Measurements from ENCODE around the gene RCN2. TPM values are rescaled to one million over a fixed set of nuclear protein-coding genes. Genes with fewer than 3 reads are reported as not detected.

RCN2 gene
- total RNA-seq, 1 donor from 2014 or later = 111 TPM

GRCh38 chr15:76986743-76987142 is 55.2 kb downstream of the RCN2 start:
- Mint-ChIP-seq H3K9me3 (no peaks in the 10 kb centered on the region), H3K36me3 (no peaks in the 10 kb centered on the region), H3K4me1 (peaks cover 6% of the 10 kb centered on the region), H3K27me3 (ENCODE audit: low read depth) (peaks cover 2% of the 10 kb centered on the region), H3K27ac (no peak overlapping the region), H3K4me3 (no peak overlapping the region)
- DNase-seq (ENCODE audit: low spot score in 2 of 2, unreplicated experiment in 2 of 2) = no peak
- no peak for TF ChIP-seq CTCF (IDR thresholded peaks at IDR 0.05; ENCODE audit: unreplicated experiment)

GRCh38 chr15:76987276-76987675 is 55.7 kb downstream of the RCN2 start:
- Mint-ChIP-seq H3K27me3 (ENCODE audit: low read depth) (peaks cover 2% of the 10 kb centered on the region), H3K27ac (no peak overlapping the region), H3K4me1 (peaks cover 6% of the 10 kb centered on the region), H3K9me3 (no peaks in the 10 kb centered on the region), H3K36me3 (no peaks in the 10 kb centered on the region), H3K4me3 (no peak overlapping the region)
- TF ChIP-seq CTCF (IDR thresholded peaks at IDR 0.05; ENCODE audit: unreplicated experiment) = no peak
- no peak for DNase-seq (ENCODE audit: low spot score in 2 of 2, unreplicated experiment in 2 of 2)

GRCh38 chr15:76987896-76988860 is 56.6 kb downstream of the RCN2 start:
- no peak for TF ChIP-seq CTCF (IDR thresholded peaks at IDR 0.05; ENCODE audit: unreplicated experiment)
- peaks cover 6% of the 10 kb centered on the region for H3K4me1 Mint-ChIP-seq
- H3K9me3 Mint-ChIP-seq = no peaks in the 10 kb centered on the region
- H3K4me3 Mint-ChIP-seq = no peak overlapping the region
- H3K27ac Mint-ChIP-seq = no peak overlapping the region
- peaks cover 3% of the 10 kb centered on the region for H3K27me3 Mint-ChIP-seq (ENCODE audit: low read depth)
- DNase-seq (ENCODE audit: low spot score in 2 of 2, unreplicated experiment in 2 of 2) = no peak
- no peaks in the 10 kb centered on the region for H3K36me3 Mint-ChIP-seq

GRCh38 chr15:76988867-76989780 is 57.6 kb downstream of the RCN2 start:
- Mint-ChIP-seq H3K27me3 (ENCODE audit: low read depth) (peaks cover 5% of the 10 kb centered on the region), H3K36me3 (no peaks in the 10 kb centered on the region), H3K9me3 (no peaks in the 10 kb centered on the region), H3K4me1 (peaks cover 6% of the 10 kb centered on the region), H3K27ac (no peak overlapping the region), H3K4me3 (no peak overlapping the region)
- TF ChIP-seq CTCF (IDR thresholded peaks at IDR 0.05; ENCODE audit: unreplicated experiment) = no peak
- no peak for DNase-seq (ENCODE audit: low spot score in 2 of 2, unreplicated experiment in 2 of 2)

GRCh38 chr15:76991048-76991447 is 59.5 kb downstream of the RCN2 start:
- H3K27ac Mint-ChIP-seq = no peak overlapping the region
- no peaks in the 10 kb centered on the region for H3K9me3 Mint-ChIP-seq
- peaks cover 5% of the 10 kb centered on the region for H3K27me3 Mint-ChIP-seq (ENCODE audit: low read depth)
- TF ChIP-seq CTCF (IDR thresholded peaks at IDR 0.05; ENCODE audit: unreplicated experiment) = no peak
- no peak overlapping the region for H3K4me3 Mint-ChIP-seq
- no peaks in the 10 kb centered on the region for H3K36me3 Mint-ChIP-seq
- DNase-seq (ENCODE audit: low spot score in 2 of 2, unreplicated experiment in 2 of 2) = no peak
- peaks cover 6% of the 10 kb centered on the region for H3K4me1 Mint-ChIP-seq
